Measurements from ENCODE around the gene TMEM87B. TPM values are rescaled to one million over a fixed set of nuclear protein-coding genes. Genes with fewer than 3 reads are reported as not detected.

The TMEM87B gene
- total and polyA plus RNA-seq, 2 of the 4 experiments (the other 2 are of a cell fraction) = 6.3 to 12.5 TPM

DNA sequence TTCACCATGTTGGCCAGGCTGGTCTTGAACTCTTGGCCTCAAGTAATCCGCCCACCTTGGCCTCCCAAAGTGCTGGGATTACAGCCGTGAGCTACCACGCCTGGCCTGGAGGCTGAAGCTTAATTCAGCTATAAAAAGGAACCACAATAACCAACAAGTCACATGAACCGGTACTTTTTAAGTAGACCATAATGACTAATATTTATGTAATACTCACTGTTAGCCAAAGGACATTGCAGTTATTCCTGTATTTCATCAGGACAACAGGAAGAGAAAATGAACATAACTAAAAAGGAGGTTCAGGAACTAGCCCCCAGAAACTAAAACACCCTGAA lies 49.0 kb upstream of the TMEM87B start:
- peak; percentile 53 for DNase-seq
- POLR2A ChIA-PET (ENCODE audit: unreplicated experiment) = no interaction called here
- no peak overlapping the region for H2BK120ac ChIP-seq (ENCODE audit: low read depth, low read length)

More for the DNA sequence above, 49.0 kb upstream of the TMEM87B start:
- Histone ChIP-seq H3K9me1 (ENCODE audit: insufficient read depth, low read length) (no peaks in the 10 kb centered on the region), H4K91ac (ENCODE audit: insufficient read depth, low read depth, low read length) (no peak overlapping the region), H2AFZ (replicated peaks; ENCODE audit: low read length, poor library complexity) (no peak overlapping the region), H4K8ac (ENCODE audit: low read depth in 2 of 2, low read length in 2 of 2) (no peak overlapping the region), H4K20me1 (ENCODE audit: insufficient read depth, low read length) (no peaks in the 10 kb centered on the region), H3K4me1 (ENCODE audit: control insufficient read depth, insufficient read depth, low read length) (no peaks in the 10 kb centered on the region), H2AK5ac (ENCODE audit: low read depth, low read length) (no peak overlapping the region), H2BK15ac (ENCODE audit: low read depth, low read length) (no peak overlapping the region), H3K56ac (ENCODE audit: extremely low read depth, insufficient read depth, low read length) (no peak overlapping the region), H3K36me3 (ENCODE audit: control insufficient read depth, insufficient read depth, low read length) (no peaks in the 10 kb centered on the region), H3K79me1 (ENCODE audit: low read depth in 1 of 2, low read length in 2 of 2) (no peaks in the 10 kb centered on the region), H2BK20ac (ENCODE audit: low read depth, low read length) (no peak overlapping the region), H3K27me3 (ENCODE audit: control insufficient read depth, insufficient read depth, low read length) (peaks cover 9% of the 10 kb centered on the region), H2AK9ac (replicated peaks; ENCODE audit: low read depth, low read length, poor library complexity) (no peak overlapping the region), H3K18ac (ENCODE audit: low read depth, low read length) (no peak overlapping the region), H3K27ac (ENCODE audit: insufficient read depth, low read length) (no peak overlapping the region), H3K14ac (replicated peaks; ENCODE audit: low read depth, low read length) (no peak overlapping the region), H3K4ac (ENCODE audit: low read depth, low read length) (no peak overlapping the region), H3K9ac (ENCODE audit: low read depth, low read length) (no peak overlapping the region), H3K9me3 (ENCODE audit: control insufficient read depth, insufficient read depth, low read length) (no peaks in the 10 kb centered on the region), H3K23ac (ENCODE audit: low read depth, low read length) (no peak overlapping the region), H2BK5ac (ENCODE audit: low read depth, low read length, poor library complexity, severe bottlenecking) (no peak overlapping the region), H3K4me2 (ENCODE audit: low read depth, low read length) (no peak overlapping the region), H3K4me3 (ENCODE audit: insufficient read depth, low read depth, low read length) (no peak overlapping the region), H4K5ac (ENCODE audit: low read depth, low read length) (no peak overlapping the region)
- CTCF ChIA-PET = no interaction called here
- ATAC-seq (ENCODE audit: low read depth) = no peak
- dilution Hi-C loops (cut with HindIII; ENCODE audit: low sequenced_read_pairs, unreplicated experiment) = no loop called here
- WGBS, 2 experiments (ENCODE audit: extremely low coverage in 2 of 2, insufficient read length in 1 of 2) = no CpG with 5 or more reads among the region's 4 CpGs
- in situ Hi-C loops (cut with MboI; ENCODE audit: low sequenced_read_pairs) = no loop called here
- TF ChIP-seq BHLHE40 (IDR thresholded peaks at IDR 0.05; ENCODE audit: low read depth, low read length) = no peak
- no peak for TF ChIP-seq RFX5 (IDR thresholded peaks at IDR 0.05; ENCODE audit: low read depth, low read length)
- no peak for TF ChIP-seq RAD21 (IDR thresholded peaks at IDR 0.05; ENCODE audit: low read length)
- TF ChIP-seq MAZ (IDR thresholded peaks at IDR 0.05; ENCODE audit: borderline replicate concordance, low read depth, low read length) = no peak
- TF ChIP-seq FOS (IDR thresholded peaks at IDR 0.05; ENCODE audit: low read depth, low read length) = no peak
- TF ChIP-seq SMC3 (IDR thresholded peaks at IDR 0.05; ENCODE audit: low read depth, low read length) = no peak
- intact Hi-C loops (cut with micrococcal nuclease) = no loop called here
- BruUV-seq (replicated peaks) = no TSS peak

All from IMR-90 (cell line).